SK-N-SH treated with all-trans-retinoic acid at 6 μM for 48 hours (cell line): ENCODE data around the gene CCDC182.

Experiments
- ATAC-seq: fragments of 200-7000 bp; cut with Tn5 transposase; 3 replicates; pipeline ENCODE4 v1.9.1; 2020; ENCODE audit warnings: mild to moderate bottlenecking, moderate library complexity
- ARNTL ChIP-seq: fragments of 450-650 bp; formaldehyde crosslinking; IDR thresholded peaks from 2 replicates; pipeline ENCODE4 v1.5.0; 2020; ENCODE audit warnings: low read depth, mild to moderate bottlenecking, moderate library complexity, borderline replicate concordance
- BACH2 ChIP-seq: fragments of 250-450 bp; sonication (Bioruptor Pico); IDR thresholded peaks from 2 replicates; pipeline ENCODE4 v1.9.0; 2021; ENCODE audit warnings: mild to moderate bottlenecking, borderline replicate concordance
- CREB5 ChIP-seq: fragments of 250-450 bp; sonication (Bioruptor Pico); IDR thresholded peaks from 2 replicates; pipeline ENCODE4 v1.5.1; 2020; ENCODE audit warnings: low read depth, mild to moderate bottlenecking, moderate library complexity
- CSDC2 ChIP-seq: fragments of 250-450 bp; sonication (Bioruptor Pico); IDR thresholded peaks from 2 replicates; pipeline ENCODE4 v1.5.0; 2020; ENCODE audit warnings: mild to moderate bottlenecking, moderate library complexity
- CSRNP3 ChIP-seq: fragments of 250-450 bp; sonication (Bioruptor Pico); IDR thresholded peaks from 2 replicates; pipeline ENCODE4 v1.5.1; 2021; ENCODE audit warnings: mild to moderate bottlenecking, moderate library complexity
- ESRRG ChIP-seq: fragments of 250-450 bp; sonication (Bioruptor Pico); IDR thresholded peaks from 2 replicates; pipeline ENCODE4 v1.6.1; 2021; ENCODE audit warnings: mild to moderate bottlenecking
- GLIS3 ChIP-seq: fragments of 250-450 bp; sonication (Bioruptor Pico); IDR thresholded peaks from 2 replicates; pipeline ENCODE4 v1.5.0; 2020; ENCODE audit warnings: mild to moderate bottlenecking, moderate library complexity
- ISL1 ChIP-seq: fragments of 250-450 bp; sonication (Bioruptor Pico); IDR thresholded peaks from 2 replicates; pipeline ENCODE4 v2.1.2; 2022; ENCODE audit warnings: mild to moderate bottlenecking, moderate library complexity
- OSR1 ChIP-seq: fragments of 250-450 bp; sonication (Bioruptor Pico); IDR thresholded peaks from 2 replicates; pipeline ENCODE4 v1.8.0; 2022; ENCODE audit warnings: moderate library complexity, mild to moderate bottlenecking, inconsistent platforms
- PATZ1 ChIP-seq: fragments of 250-450 bp; sonication (Bioruptor Pico); IDR thresholded peaks from 2 replicates; pipeline ENCODE4 v1.8.0; 2020; ENCODE audit warnings: mild to moderate bottlenecking, moderate library complexity, borderline replicate concordance
- POU6F1 ChIP-seq: fragments of 250-450 bp; sonication (Bioruptor Pico); IDR thresholded peaks from 2 replicates; pipeline ENCODE4 v1.8.0; 2021; ENCODE audit warnings: low read depth, mild to moderate bottlenecking, moderate library complexity, borderline replicate concordance
- PPARA ChIP-seq: fragments of 250-450 bp; sonication (Bioruptor Pico); IDR thresholded peaks from 2 replicates; pipeline ENCODE4 v1.5.0; 2020; ENCODE audit warnings: mild to moderate bottlenecking, borderline replicate concordance
- RARB ChIP-seq: fragments of 250-450 bp; sonication (Bioruptor Pico); IDR thresholded peaks from 2 replicates; pipeline ENCODE4 v1.8.0; 2021; ENCODE audit warnings: mild to moderate bottlenecking, moderate library complexity
- SNAI2 ChIP-seq: fragments of 250-450 bp; sonication (Bioruptor Pico); IDR thresholded peaks from 2 replicates; pipeline ENCODE4 v1.5.0; 2020; ENCODE audit warnings: mild to moderate bottlenecking, moderate library complexity
- TOX ChIP-seq: fragments of 250-450 bp; sonication (Bioruptor Pico); IDR thresholded peaks from 2 replicates; pipeline ENCODE4 v1.8.0; 2021; ENCODE audit warnings: mild to moderate bottlenecking, moderate library complexity, borderline replicate concordance
- TSHZ2 ChIP-seq: fragments of 250-450 bp; sonication (Bioruptor Pico); IDR thresholded peaks from 2 replicates; pipeline ENCODE4 v1.5.0; 2020; ENCODE audit warnings: mild to moderate bottlenecking, moderate library complexity
- ZC3H10 ChIP-seq: fragments of 250-450 bp; sonication (Bioruptor Pico); IDR thresholded peaks from 2 replicates; pipeline ENCODE4 v1.5.1; 2021; ENCODE audit warnings: mild to moderate bottlenecking, moderate library complexity
- ZFP3 ChIP-seq: fragments of 250-450 bp; sonication (Bioruptor Pico); IDR thresholded peaks from 2 replicates; pipeline ENCODE4 v1.5.0; 2020; ENCODE audit warnings: mild to moderate bottlenecking, moderate library complexity
- ZFP30 ChIP-seq: fragments of 450-650 bp; formaldehyde crosslinking; IDR thresholded peaks from 2 replicates; pipeline ENCODE4 v1.5.0; 2022; ENCODE audit warnings: mild to moderate bottlenecking, moderate library complexity
- ZNF565 ChIP-seq: fragments of 450-650 bp; formaldehyde crosslinking; conservative IDR thresholded peaks from 2 replicates; pipeline ENCODE4 v1.5.0; 2020; ENCODE audit warnings: low read depth, mild to moderate bottlenecking, moderate library complexity
- ZNF70 ChIP-seq: fragments of 450-650 bp; formaldehyde crosslinking; IDR thresholded peaks from 2 replicates; pipeline ENCODE4 v1.5.0; 2020; ENCODE audit warnings: mild to moderate bottlenecking, moderate library complexity
- ZNF8 ChIP-seq: fragments of 450-650 bp; formaldehyde crosslinking; IDR thresholded peaks from 2 replicates; pipeline ENCODE4 v1.5.0; 2020; ENCODE audit warnings: mild to moderate bottlenecking, moderate library complexity

CCDC182 gene

GRCh38 chr17:57722704-57723043, 22.4 kb downstream of the CCDC182 start:
- TF ChIP-seq ESRRG (CRISPR knock-in tag) = no peak
- TF ChIP-seq BACH2 (CRISPR knock-in tag) = no peak
- TF ChIP-seq ZNF565 (CRISPR knock-in tag) = no peak
- no peak for TF ChIP-seq ARNTL
- TF ChIP-seq CSDC2 (CRISPR knock-in tag) = no peak
- no peak for TF ChIP-seq RARB (CRISPR knock-in tag)
- no peak for TF ChIP-seq TOX
- no peak for TF ChIP-seq ZC3H10 (CRISPR knock-in tag)
- TF ChIP-seq POU6F1 (CRISPR knock-in tag) = no peak
- no peak for TF ChIP-seq ZFP3
- TF ChIP-seq SNAI2 (CRISPR knock-in tag) = no peak
- TF ChIP-seq OSR1 (CRISPR knock-in tag) = no peak
- no peak for TF ChIP-seq PPARA (CRISPR knock-in tag)
- no peak for TF ChIP-seq PATZ1 (CRISPR knock-in tag)
- no peak for TF ChIP-seq ZNF8 (CRISPR knock-in tag)
- TF ChIP-seq ISL1 (CRISPR knock-in tag) = no peak
- no peak for ATAC-seq

- no peak for ATAC-seq
- TF ChIP-seq BACH2 (CRISPR knock-in tag) (no peak), POU6F1 (CRISPR knock-in tag) (no peak), ISL1 (CRISPR knock-in tag) (no peak), RARB (CRISPR knock-in tag) (no peak), TOX (no peak), CSRNP3 (no peak), PATZ1 (CRISPR knock-in tag) (no peak), SNAI2 (CRISPR knock-in tag) (no peak), ARNTL (no peak), ZFP3 (no peak), ZNF565 (CRISPR knock-in tag) (no peak), ZFP30 (CRISPR knock-in tag) (no peak), ZNF8 (CRISPR knock-in tag) (no peak), ESRRG (CRISPR knock-in tag) (no peak), GLIS3 (CRISPR knock-in tag) (no peak), TSHZ2 (CRISPR knock-in tag) (no peak), ZC3H10 (CRISPR knock-in tag) (no peak), ZNF70 (CRISPR knock-in tag) (no peak), CREB5 (no peak)
- TF ChIP-seq, all 23 proteins: peak for 0
These were observed 23.0 kb downstream of the CCDC182 start for GRCh38 chr17:57721967-57722703.
